GM12874 (cell line): ENCODE data around the gene FAF1.

Source experiments
- TF ChIP-seq, protein P1 (sequence below): IDR thresholded peaks from 2 replicates; pipeline ENCODE4 v1.5.1; 2011; ENCODE audit warnings: low read depth, mild to moderate bottlenecking, control low read depth, low read length, moderate library complexity; ENCODE audit not compliant: insufficient read depth

The FAF1 gene

DNA sequence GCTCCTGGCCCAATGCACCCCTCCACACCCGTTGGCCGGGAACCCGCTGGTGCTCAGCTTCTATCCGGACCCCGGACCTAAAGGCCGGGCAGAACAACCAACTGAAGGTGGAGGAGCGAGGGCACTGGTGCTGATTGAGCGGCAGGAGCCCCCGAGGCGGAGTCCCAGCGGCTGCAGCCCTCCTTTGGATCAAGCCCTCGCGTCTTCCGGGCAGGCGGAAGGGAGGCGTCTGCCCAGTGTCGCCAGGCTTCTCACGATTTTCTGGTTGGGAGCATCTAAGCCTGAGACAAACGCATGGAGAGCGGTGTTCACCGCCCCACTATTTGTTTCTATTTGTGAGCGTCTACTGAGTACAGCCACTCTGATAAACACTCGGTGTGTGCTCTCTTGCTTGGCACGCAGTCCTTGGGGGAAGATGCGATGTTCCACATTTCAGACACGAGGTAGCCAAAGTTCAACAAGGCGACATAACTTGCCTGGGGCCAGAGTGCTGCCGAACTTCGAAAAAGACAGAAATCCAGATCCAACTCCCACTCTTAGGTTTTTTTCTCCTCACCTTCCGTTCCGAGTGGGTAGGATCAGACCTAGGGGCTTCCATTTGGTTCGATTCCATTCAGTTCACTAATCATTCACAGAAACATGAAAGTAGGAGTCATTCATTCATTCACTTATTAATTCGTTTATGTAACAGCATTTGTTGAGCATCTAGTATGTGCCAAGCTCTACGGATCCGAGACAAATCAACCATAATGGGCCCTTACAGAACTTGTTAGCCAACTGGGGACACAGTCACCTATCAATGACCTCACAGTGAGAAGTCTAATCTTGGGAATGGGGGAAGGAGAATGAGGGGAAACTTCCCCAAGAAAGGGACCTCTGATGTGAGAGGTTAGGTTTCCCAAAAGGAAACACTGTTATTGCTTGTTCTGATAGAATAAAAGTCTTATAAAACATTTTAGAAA lies 532.0 kb downstream of the FAF1 start:
- TF ChIP-seq, protein P1, sequence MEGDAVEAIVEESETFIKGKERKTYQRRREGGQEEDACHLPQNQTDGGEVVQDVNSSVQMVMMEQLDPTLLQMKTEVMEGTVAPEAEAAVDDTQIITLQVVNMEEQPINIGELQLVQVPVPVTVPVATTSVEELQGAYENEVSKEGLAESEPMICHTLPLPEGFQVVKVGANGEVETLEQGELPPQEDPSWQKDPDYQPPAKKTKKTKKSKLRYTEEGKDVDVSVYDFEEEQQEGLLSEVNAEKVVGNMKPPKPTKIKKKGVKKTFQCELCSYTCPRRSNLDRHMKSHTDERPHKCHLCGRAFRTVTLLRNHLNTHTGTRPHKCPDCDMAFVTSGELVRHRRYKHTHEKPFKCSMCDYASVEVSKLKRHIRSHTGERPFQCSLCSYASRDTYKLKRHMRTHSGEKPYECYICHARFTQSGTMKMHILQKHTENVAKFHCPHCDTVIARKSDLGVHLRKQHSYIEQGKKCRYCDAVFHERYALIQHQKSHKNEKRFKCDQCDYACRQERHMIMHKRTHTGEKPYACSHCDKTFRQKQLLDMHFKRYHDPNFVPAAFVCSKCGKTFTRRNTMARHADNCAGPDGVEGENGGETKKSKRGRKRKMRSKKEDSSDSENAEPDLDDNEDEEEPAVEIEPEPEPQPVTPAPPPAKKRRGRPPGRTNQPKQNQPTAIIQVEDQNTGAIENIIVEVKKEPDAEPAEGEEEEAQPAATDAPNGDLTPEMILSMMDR = no peak

GRCh38 chr1:50427086-50427817 lies 532.8 kb downstream of the FAF1 start:
- TF ChIP-seq, protein P1 = no peak

DNA sequence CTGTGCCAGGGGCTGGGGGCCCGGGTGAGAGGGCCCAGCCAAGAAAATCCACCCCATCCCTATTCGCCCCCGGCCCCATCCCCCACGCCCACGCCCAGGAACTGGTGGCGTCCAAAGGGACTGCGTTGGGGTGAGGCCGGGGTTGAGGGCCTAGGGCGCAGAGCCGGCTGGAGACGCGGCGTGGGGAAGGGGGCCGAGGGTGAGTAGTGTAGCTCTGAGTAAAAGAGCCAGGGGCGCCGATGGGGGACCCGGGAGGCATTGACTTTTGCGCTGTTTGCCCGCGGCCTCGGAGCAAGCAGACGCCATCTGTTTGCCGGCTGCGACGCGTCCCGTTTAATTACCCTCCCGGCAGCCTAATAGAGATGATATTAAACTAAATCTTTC lies 533.4 kb downstream of the FAF1 start:
- TF ChIP-seq, protein P1 = no peak

- TF ChIP-seq, protein P1 = no peak
Observed at GRCh38 chr1:50426108-50426700, 533.9 kb downstream of the FAF1 start.

DNA sequence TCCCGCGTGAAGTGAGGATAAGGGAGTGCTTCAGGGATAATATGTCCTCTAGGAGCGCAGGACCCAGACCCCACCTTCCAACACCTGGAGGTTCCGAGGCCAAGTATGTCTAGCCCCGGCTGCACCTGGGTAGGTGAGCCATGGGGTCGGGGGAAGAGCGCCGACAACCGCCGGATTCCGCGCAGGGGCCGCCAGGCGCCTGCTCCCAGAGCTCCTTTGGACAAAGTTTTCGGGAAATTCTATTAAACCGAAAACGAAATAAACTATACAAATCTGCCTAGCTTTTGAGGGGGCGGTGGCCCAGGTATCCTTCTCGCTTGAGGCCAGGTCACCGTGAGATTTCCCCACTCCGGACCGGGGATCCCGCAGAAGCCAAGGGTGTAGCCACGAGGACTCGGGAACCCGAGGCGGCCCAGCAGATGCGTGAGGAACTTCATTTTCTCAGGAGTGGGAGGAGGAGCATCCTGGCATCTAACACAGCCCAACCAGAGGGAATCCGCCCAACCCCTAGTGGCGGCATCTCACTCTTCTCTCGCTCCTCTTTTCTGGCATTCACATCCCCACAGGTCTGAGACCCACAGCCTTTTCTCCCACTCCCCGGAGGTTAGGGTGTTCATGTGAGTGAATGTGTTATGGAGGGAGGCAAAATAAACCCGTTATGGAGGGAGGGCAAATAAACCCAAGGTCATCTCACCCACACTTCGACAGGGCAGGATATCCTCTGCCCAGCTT lies 534.5 kb downstream of the FAF1 start:
- TF ChIP-seq, protein P1 = no peak

- TF ChIP-seq, protein P1 = no peak
Observed at GRCh38 chr1:50424884-50425375, 535.1 kb downstream of the FAF1 start.
